Measurements from ENCODE around the gene PPP1R16B.

PPP1R16B gene

GRCh38 chr20:38827770-38828281 lies 22.3 kb downstream of the PPP1R16B start:
- Histone ChIP-seq H3K4me3 (ENCODE audit: insufficient read depth, low read length, poor library complexity, severe bottlenecking) (no peak overlapping the region), H4K20me1 (ENCODE audit: low read depth, low read length) (peaks cover 16% of the 10 kb centered on the region), H3K4me2 (ENCODE audit: low read depth, low read length, poor library complexity, severe bottlenecking) (no peak overlapping the region), H3K9me3 (ENCODE audit: insufficient read depth, low read length) (no peaks in the 10 kb centered on the region), H3F3A (ENCODE audit: insufficient read depth) (no peaks in the 10 kb centered on the region), H3K27me3 (ENCODE audit: low read length) (no peaks in the 10 kb centered on the region), H3K9me2 (replicated peaks; ENCODE audit: insufficient read depth, low read length) (no peaks in the 10 kb centered on the region), H2AFZ (ENCODE audit: low read depth, low read length, severe bottlenecking) (no peak overlapping the region), H3K9ac (ENCODE audit: low read length) (no peak overlapping the region), H3K27ac (ENCODE audit: low read depth, low read length) (no peak overlapping the region), H3K36me3 (ENCODE audit: low read length) (peaks cover 14% of the 10 kb centered on the region; the same call in 1 of the 2 replicates), H3K79me2 (ENCODE audit: insufficient read depth, low read length) (peaks cover 97% of the 10 kb centered on the region)
- TF ChIP-seq CTCF (IDR thresholded peaks at IDR 0.05; ENCODE audit: insufficient read depth, low read length, poor library complexity, severe bottlenecking) (no peak), EZH2phosphoT487 (conservative IDR thresholded peaks at IDR 0.05; ENCODE audit: low read length) (no peak)

- Histone ChIP-seq H3K36me3 (ENCODE audit: low read length) (peaks cover 11% of the 10 kb centered on the region), H3F3A (ENCODE audit: insufficient read depth) (peaks cover 6% of the 10 kb centered on the region; the same call in 1 of the 2 replicates), H3K9me3 (ENCODE audit: insufficient read depth, low read length) (no peaks in the 10 kb centered on the region), H3K9ac (ENCODE audit: low read length) (no peak overlapping the region), H3K4me2 (ENCODE audit: low read depth, low read length, poor library complexity, severe bottlenecking) (no peak overlapping the region), H4K20me1 (ENCODE audit: low read depth, low read length) (peaks cover 16% of the 10 kb centered on the region; the same call in 1 of the 2 replicates), H3K79me2 (ENCODE audit: insufficient read depth, low read length) (peaks cover 97% of the 10 kb centered on the region), H3K4me3 (ENCODE audit: insufficient read depth, low read length, poor library complexity, severe bottlenecking) (no peak overlapping the region), H3K27me3 (ENCODE audit: low read length) (no peaks in the 10 kb centered on the region), H3K27ac (ENCODE audit: low read depth, low read length) (no peak overlapping the region), H3K9me2 (replicated peaks; ENCODE audit: insufficient read depth, low read length) (no peaks in the 10 kb centered on the region), H2AFZ (ENCODE audit: low read depth, low read length, severe bottlenecking) (no peak overlapping the region)
- TF ChIP-seq CTCF (IDR thresholded peaks at IDR 0.05; ENCODE audit: insufficient read depth, low read length, poor library complexity, severe bottlenecking) (no peak), EZH2phosphoT487 (conservative IDR thresholded peaks at IDR 0.05; ENCODE audit: low read length) (no peak)
Measured at GRCh38 chr20:38828514-38829295, 23.2 kb downstream of the PPP1R16B start.

- Histone ChIP-seq H3K4me3 (ENCODE audit: insufficient read depth, low read length, poor library complexity, severe bottlenecking) (no peak overlapping the region), H3K27ac (ENCODE audit: low read depth, low read length) (no peak overlapping the region), H3K27me3 (ENCODE audit: low read length) (no peaks in the 10 kb centered on the region), H3K4me2 (ENCODE audit: low read depth, low read length, poor library complexity, severe bottlenecking) (no peak overlapping the region), H2AFZ (ENCODE audit: low read depth, low read length, severe bottlenecking) (no peak overlapping the region), H3K9ac (ENCODE audit: low read length) (no peak overlapping the region), H4K20me1 (ENCODE audit: low read depth, low read length) (peaks cover 16% of the 10 kb centered on the region; the same call in 1 of the 2 replicates), H3K36me3 (ENCODE audit: low read length) (peaks cover 8% of the 10 kb centered on the region), H3K79me2 (ENCODE audit: insufficient read depth, low read length) (peaks cover 97% of the 10 kb centered on the region), H3K9me3 (ENCODE audit: insufficient read depth, low read length) (no peaks in the 10 kb centered on the region), H3K9me2 (replicated peaks; ENCODE audit: insufficient read depth, low read length) (no peaks in the 10 kb centered on the region), H3F3A (ENCODE audit: insufficient read depth) (peaks cover 6% of the 10 kb centered on the region; the same call in 1 of the 2 replicates)
- TF ChIP-seq EZH2phosphoT487 (conservative IDR thresholded peaks at IDR 0.05; ENCODE audit: low read length) (no peak), CTCF (IDR thresholded peaks at IDR 0.05; ENCODE audit: insufficient read depth, low read length, poor library complexity, severe bottlenecking) (no peak)
Measured at GRCh38 chr20:38829296-38829875, 23.9 kb downstream of the PPP1R16B start.

Measured in SU-DHL-6 (cell line).